ENCODE results near the gene IMPACT. TPM values are rescaled to one million over a fixed set of nuclear protein-coding genes. Genes with fewer than 3 reads are reported as not detected.

Gene IMPACT
- total RNA-seq, 1 donor = 13.5 TPM

DNA sequence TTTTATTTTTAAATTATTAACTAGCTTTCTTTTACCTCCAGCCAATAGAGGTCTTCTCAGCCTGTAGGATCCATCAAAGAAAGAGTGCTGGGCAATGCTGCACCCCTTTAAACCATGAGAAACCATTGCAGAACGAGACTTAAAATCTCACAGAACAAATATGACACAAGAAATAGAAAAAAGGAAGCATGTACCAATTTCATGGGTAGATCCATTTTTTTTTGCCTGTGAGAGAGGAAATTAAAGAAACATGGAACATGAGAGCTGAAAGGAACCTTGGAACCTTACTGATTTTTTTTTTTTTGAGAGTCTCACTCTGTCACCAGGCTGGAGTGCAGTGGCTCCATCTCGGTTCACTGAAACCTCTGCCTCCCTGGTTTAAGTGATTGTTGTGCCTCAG is 47.9 kb downstream of the IMPACT start:
- DNase-seq (ENCODE audit: low read depth in 2 of 3, low spot score in 2 of 3) = no peak

DNA sequence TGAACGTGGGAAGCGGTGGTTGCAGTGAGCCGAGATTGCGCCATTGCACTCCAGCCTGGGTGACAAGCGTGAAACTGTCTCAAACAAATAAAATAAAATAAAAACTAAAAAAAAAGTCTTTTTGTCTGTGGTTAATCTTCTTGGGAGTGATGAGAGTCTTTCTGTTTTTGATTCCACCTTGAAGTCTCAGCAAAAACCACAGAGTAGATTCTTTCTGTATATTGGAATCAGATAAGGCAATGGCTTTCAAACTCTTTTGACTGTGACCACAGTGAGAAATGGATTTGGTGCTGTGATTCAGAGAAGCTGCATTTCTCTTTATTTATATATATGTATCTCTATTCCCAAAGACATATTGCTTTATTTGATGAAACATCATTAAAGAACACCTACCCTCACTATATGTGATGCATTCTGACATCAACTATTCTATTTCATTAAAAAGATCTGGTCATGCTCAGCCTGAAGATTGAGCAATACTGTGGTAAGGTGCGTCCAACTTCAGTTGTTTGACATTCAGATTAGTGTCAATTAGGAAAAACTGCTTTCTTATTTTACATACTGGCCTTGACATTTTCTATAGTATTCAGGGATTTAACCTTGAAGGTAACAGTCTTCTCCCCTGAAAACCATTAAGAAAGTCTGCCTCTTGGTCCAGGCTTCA is 49.6 kb downstream of the IMPACT start:
- no peak for DNase-seq (ENCODE audit: low read depth in 2 of 3, low spot score in 2 of 3)

DNA sequence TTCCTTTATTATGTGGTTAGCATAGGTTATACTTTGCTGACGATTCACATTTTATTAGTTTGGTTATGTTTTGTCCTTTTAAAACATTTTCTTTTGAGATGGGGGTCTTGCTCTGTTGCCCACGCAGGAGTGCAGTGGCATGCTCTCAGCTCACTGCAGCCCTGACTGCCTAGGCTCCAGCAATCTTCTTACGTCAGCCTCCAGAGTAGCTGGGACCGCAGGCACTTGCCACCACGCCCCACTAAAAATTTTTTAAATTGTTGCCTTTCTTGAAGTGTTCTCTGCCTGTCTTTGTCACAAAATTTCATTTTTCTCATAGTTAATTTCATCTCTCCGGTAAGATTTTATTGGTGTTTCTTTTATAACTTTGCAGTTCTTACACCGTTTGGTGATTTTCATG is 52.9 kb downstream of the IMPACT start:
- no peak for DNase-seq (ENCODE audit: low read depth in 2 of 3, low spot score in 2 of 3)

DNA sequence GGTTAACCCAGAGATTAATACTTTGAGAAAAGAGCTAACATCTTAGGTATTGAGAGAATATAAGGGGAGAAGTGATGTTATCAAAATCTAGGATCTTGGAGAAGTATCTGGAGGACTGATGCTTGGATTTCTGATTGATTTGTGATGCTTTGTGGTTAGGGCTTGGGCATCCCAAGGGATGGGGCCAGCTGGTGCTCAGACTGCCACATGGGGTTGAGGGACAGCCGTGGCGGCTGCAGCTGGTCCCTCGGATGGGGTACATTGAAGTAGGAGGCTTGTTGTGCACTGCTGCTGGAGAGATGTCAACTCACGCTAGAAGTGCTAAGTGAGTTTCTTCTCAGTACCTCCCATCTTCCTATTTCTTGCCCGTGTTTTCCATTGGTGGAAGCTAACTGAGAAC is 56.4 kb downstream of the IMPACT start:
- DNase-seq (ENCODE audit: low read depth in 2 of 3, low spot score in 2 of 3) = no peak

DNA sequence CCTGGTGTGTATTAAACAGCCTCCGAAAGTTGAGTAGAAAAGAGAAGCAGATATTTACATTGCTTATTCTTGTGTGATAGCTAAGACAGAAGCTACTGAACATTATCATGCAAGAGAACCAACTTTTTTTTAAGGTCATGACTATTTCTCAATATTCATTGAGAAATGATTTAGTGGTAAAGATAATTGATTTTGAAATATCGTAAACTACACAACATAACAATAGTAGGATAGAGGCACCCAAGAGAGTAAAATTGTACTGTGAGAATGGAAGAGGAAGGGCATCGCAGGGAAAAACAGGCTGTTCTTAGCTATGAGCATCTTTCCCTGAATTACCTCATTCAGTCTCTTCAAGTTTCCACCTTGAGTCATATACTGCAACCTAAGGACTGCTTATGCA is 59.2 kb downstream of the IMPACT start:
- no peak for DNase-seq (ENCODE audit: low read depth in 2 of 3, low spot score in 2 of 3)

DNA sequence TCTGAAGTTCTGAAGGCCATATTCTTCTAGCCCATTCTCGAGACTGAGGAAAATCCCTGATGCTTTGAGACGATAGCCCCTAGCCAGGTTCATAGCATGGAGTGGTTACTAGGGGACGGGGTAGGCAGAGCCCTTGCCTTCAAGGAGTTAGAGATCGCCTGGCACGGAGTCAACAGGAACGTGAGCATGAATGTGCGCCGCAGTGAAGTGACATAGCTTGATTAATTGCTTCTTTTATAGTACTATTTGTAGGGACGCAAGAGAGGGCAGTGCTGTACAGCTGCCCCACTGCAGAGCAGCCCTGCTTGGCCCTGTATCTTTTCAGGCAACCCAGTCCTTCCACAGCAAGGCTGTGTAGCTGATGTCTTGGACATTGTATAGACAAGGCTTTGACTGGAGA is 60.2 kb downstream of the IMPACT start:
- DNase-seq (ENCODE audit: low read depth in 2 of 3, low spot score in 2 of 3) = no peak

DNA sequence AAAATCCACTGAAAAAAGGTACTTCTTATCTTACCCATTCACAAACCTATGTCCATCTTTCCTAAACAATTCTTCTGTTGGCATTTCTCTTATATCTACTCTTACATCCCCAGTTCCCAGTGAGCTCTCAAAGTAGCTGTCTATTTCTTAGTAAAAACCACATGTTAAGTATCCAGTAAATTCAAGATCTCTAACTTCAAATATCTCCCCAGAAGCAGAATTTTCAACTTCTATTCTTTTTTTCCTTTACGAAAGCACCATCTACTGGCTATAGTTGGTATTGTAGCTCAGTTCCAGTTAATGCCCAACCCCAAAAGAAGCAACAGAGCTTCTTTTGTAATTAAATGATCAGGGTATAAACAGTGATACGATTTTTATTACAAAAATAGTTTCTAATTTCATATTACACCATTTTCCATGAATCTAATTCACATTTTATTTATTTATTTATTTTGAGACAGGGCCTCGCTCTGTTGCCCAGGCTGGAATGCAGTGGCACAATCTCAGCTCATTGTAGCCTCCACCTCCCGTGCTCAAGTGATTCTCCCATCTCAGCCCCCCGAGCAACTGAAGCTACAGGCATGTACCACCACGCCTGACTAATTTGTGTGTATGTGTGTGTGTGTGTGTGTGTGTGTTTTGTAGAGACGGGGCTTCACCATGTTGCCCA is 62.5 kb downstream of the IMPACT start:
- peak in 2 of 3 donors; percentile 46 to 78 for DNase-seq (ENCODE audit: low read depth in 2 of 3, low spot score in 2 of 3)

DNA sequence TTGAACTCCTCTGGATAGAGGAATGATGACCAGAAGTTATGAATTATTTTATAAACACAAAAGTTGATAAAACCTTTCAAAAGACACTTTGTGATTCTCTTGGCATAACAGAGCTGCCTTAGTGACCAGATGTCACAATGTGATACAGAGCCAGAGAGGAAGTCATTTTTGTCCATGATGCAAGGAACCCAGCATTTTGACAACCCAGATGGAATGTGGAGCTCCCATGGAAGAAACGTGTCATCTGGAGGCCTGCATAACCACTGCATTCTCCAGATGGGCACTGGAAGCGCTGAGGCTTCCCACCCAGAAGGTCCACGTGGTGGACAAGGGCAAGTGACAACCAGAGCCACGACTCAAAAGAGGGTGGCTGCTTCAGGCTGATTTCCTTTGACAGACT is 64.1 kb downstream of the IMPACT start:
- DNase-seq (ENCODE audit: low read depth in 2 of 3, low spot score in 2 of 3) = peak in 1 of 3 donors; percentile 46

DNA sequence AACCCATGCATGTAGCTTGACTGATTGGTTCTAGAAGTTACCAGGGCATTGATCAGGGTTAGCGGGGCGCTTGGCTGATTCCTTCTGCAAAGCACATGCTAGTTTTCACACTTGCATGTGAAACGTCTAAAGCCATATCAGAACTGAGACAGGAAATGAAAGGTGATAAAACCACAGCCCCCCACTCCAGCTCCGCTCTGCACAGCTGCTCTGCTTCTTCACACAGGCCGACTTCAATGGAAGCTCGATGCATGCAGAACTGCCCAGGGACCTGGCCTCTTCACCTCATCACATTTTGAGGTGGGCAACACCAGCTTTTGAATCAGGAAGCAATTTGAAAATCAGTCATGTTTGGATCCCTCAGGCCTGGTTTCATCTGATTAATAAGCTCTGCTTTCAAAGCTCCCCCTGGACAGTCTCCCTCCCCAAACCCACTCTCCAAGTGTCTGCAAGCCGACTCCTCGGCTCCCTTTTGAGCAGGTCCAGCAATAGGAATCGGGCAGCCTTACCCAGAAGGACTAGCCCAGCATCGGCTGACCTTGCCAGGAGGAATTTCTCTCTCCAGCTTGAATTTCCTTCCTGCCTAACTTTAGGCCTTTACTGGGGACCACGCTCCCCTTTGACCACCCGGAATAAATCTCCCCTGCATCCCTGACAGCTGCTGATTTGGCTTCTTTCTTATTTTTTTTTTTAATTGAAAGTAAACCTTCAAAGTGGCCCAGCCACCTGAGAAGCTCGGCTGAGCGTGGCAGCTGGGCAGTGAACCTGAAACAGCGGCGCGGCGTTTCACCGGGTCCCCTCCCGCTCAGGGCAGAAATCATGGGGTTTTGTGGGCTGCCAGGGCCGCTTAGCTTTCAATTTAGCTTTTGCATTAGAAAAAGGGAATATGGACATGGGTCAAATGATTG is 65.7 kb downstream of the IMPACT start:
- DNase-seq (ENCODE audit: low read depth in 2 of 3, low spot score in 2 of 3) = no peak

DNA sequence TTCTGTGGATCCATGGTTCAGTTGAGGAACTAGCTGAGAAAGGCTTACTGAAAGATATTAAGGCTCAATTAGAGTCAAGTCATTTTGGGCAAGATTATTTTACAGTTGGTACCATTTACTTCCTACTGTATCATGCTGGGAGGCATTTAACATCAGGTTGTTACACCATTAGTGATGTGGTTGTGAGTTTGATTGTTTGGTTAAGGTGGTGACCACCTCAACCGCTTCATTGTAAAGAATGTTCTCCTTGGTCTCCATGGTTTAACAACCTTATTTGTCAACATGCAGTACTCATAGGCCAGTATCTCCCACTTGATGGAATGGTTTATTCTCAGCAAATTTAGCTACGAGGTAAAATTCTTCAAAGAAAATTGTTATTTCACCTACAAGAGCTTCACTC is 68.1 kb downstream of the IMPACT start:
- no peak for DNase-seq (ENCODE audit: low read depth in 2 of 3, low spot score in 2 of 3)

DNA sequence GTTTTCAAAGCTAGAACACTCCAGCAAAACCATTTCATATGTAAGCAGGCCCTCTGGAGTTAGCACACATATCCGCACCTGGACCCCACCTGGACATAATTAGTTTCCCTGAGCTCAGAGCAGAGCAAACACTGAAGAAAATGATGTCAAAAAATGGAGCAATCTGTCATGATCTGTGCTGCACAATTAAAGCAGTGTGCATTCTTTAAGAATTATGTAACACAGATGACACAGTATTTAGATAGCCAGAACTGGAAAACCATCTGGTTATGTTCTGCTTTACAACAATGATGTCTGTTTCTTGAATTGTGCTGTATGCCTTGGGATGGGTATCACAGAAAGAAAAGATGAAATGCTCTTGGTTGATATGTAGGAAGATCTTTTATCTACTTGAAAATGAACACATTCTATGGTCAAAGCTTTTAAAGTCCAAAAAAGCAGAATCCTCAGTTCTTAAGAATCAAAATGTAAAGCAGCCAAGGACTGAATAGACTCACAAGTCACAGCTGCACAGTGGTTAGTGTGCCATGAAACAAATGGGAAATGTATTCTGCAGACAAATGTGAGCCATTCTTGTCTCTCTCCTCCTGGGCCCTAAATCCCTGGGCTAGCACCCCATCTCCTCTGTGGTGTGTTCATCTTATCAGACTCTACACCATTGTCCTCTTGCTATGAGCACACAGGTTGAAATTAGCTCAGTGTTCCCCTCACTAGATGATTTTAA is 70.7 kb downstream of the IMPACT start:
- DNase-seq (ENCODE audit: low read depth in 2 of 3, low spot score in 2 of 3) = no peak

DNA sequence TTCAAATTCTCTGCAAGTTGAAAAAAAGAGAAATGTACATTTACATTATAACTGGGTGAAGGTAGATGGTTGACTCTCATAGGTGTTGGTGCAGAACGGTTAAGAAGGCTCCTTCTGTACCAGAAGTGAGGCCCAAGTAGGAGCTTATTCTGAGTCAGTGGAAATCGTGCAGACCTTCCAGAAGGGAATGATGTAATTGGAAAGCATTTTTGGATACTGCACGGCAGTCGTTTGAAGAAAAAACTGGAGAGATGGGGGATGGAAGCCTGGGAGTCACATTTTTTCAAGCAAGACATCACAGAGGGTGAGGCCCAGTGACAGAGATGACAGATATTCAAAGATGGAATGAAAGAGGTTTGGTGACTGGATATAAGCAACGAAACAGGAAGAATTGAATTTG is 73.3 kb downstream of the IMPACT start:
- no peak for DNase-seq (ENCODE audit: low read depth in 2 of 3, low spot score in 2 of 3)

DNA sequence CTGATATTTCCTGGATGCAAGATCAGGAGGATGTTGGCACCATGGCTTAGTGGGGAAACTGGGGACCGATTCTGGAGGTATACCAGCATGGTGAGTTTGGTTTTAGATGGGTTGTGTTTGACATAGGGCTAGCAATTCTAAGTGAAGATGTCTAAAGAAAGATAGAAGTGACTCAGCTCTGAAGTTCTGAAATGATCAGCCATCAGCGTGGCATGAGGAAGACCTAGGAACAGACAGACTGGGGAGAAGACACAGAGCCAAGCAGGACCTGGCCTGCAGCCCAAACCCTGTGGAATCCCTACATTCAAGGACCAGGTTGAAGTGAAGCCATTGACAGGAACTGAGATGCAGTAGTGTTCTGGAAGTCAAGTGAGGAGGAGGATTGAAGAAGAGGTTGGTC is 73.7 kb downstream of the IMPACT start:
- DNase-seq (ENCODE audit: low read depth in 2 of 3, low spot score in 2 of 3) = no peak

DNA sequence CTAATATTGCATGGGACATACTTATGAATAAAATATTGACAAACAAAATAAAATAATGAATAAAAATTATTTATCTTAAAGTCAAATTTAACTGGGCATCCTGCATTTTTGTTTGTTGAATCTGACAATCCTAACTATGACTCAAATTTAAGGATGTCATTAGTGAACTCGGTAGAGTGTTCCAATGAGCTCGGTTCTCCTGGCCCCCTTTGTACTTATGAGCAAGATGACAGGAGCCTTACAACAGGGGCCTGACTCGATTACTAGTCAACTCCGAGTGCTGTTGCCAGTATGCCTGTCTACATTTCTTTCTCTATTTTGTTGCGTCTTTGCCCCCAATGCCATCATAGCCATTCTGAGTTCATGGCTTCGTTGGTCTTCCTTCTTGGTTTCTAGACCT is 74.3 kb downstream of the IMPACT start:
- no peak for DNase-seq (ENCODE audit: low read depth in 2 of 3, low spot score in 2 of 3)

DNA sequence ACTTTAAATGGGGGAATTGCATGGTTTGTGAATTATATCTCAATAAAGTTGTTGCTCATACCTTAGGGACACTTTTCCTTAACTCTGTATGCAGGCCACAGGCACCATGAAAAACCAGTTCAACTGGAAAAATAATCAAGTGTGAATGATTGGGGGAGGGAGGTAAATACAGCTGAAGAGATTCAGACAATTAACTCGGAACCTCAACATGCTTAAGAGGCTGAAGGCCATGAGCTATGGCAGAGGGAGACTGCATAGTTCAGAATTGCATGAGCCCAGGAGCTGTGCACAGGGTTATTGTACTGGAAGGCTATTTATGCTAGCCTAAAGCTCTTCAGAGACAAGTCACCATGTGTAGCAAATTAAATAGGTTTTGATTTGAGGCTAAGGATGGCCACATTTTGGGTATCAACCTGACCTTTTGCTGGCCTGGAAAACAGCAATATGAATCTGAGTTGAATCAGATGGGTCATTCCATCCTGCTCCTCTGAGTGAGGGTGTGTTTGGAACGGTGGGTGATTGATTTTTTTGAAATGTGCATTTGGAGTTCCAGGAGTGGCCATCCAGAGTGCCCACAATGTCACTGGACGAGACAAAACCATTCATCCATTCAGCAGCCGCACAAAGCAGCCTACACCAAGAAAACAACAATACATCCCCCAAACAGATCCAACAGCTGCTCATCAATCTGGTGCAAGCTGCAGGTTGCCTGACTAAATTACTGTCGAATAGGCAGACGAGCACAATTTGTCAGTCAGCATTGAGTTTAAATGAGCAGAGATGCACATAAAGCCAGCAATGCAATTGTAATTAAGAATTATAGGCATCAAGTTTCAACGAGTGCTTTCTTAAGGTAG is 76.4 kb downstream of the IMPACT start:
- DNase-seq (ENCODE audit: low read depth in 2 of 3, low spot score in 2 of 3) = no peak

Small RNA genes within 50 kb of the gene (small RNA-seq; reads per million reads assigned to genes)
- not detected for gene RF00019

Other genes with a start within 250 kb of the IMPACT start
- gene OSBPL1A, start 28.8 kb upstream of the IMPACT start, total RNA-seq = 14.8 TPM
- 0.54 TPM for gene HRH4, start 34.0 kb downstream of the IMPACT start, total RNA-seq